KMS-11 (cell line): ENCODE results near the gene TWIST2.

Source experiments
- H2AFZ ChIP-seq: fragments of 200-600 bp; sonication (generic); 2 replicates; pipeline ENCODE4 v1.6.1; 2016; ENCODE audit warnings: antibody characterized with exemption, mixed run types, low read depth
- H3K27ac ChIP-seq: fragments of 200-600 bp; sonication (generic); 2 replicates; pipeline ENCODE4 v1.6.1; 2016; ENCODE audit warnings: mild to moderate bottlenecking, mixed run types
- H3K27me3 ChIP-seq: fragments of 200-600 bp; sonication (generic); 2 replicates; pipeline ENCODE4 v1.6.1; 2017; ENCODE audit warnings: mild to moderate bottlenecking, low read depth, mixed run types, moderate library complexity; ENCODE audit not compliant: insufficient read depth
- H3K36me3 ChIP-seq: fragments of 200-600 bp; sonication (generic); 2 replicates; pipeline ENCODE4 v1.6.1; 2017; ENCODE audit warnings: mild to moderate bottlenecking, mixed run types; ENCODE audit not compliant: insufficient read depth
- H3K4me1 ChIP-seq: fragments of 200-600 bp; sonication (generic); 2 replicates; pipeline ENCODE4 v1.6.1; 2016; ENCODE audit warnings: mild to moderate bottlenecking, low read depth, mixed run types; ENCODE audit not compliant: poor library complexity, severe bottlenecking
- H3K4me2 ChIP-seq: fragments of 200-600 bp; sonication (generic); 2 replicates; pipeline ENCODE4 v1.7.0; 2016; ENCODE audit warnings: mild to moderate bottlenecking, mixed run types
- H3K4me3 ChIP-seq: fragments of 200-600 bp; sonication (generic); IDR thresholded peaks from 2 replicates; pipeline ENCODE4 v1.6.1; 2017; ENCODE audit warnings: low read depth, low read length, mixed read lengths; ENCODE audit not compliant: insufficient read depth
- H3K79me2 ChIP-seq: fragments of 200-600 bp; sonication (generic); 2 replicates; pipeline ENCODE4 v1.6.1; 2016; ENCODE audit warnings: low read depth, mixed run types; ENCODE audit not compliant: insufficient read depth
- H3K9ac ChIP-seq: fragments of 200-600 bp; sonication (generic); 2 replicates; pipeline ENCODE4 v1.6.1; 2016; ENCODE audit warnings: mild to moderate bottlenecking, mixed run types
- H4K20me1 ChIP-seq: fragments of 200-600 bp; sonication (generic); 2 replicates; pipeline ENCODE4 v1.6.1; 2016; ENCODE audit warnings: mild to moderate bottlenecking, mixed run types; ENCODE audit not compliant: insufficient read depth
- TF ChIP-seq, protein P1 (sequence below): fragments of 200-600 bp; sonication (generic); conservative IDR thresholded peaks from 2 replicates; pipeline ENCODE4 v1.6.1; 2017; ENCODE audit warnings: low read depth, mild to moderate bottlenecking, antibody characterized with exemption, low read length, moderate library complexity, mixed read lengths

The TWIST2 gene

DNA sequence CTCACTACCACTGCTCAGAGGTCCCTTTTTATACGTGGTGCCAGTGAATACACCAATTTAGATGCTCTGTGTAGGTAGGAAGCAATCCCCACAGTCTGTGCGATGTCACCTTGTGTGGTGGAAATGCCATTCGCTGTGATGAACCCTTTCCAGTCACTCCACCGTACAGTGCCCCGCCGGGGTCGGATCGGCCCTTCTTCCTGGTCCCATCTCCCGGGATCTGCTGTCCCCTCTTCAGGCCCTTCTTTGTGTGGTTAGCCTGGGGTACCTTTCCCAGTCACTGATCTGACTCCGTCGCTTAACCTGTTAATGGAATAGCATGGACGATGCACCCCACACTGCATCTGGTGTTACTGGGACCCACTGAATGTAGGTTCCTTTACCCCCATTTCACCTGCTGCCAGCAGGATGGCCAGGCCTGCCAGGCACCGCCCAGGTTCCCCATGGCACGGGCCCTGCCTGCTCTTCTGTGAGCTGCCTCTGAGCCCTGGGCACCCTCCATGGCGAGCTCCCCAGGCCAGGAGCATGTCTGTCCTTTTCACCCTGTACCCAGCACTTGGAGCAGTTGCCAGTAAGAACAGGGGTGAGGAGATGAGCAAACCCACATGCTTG is 18.0 kb downstream of the TWIST2 start:
- H3K27ac ChIP-seq = no peak overlapping the region

DNA sequence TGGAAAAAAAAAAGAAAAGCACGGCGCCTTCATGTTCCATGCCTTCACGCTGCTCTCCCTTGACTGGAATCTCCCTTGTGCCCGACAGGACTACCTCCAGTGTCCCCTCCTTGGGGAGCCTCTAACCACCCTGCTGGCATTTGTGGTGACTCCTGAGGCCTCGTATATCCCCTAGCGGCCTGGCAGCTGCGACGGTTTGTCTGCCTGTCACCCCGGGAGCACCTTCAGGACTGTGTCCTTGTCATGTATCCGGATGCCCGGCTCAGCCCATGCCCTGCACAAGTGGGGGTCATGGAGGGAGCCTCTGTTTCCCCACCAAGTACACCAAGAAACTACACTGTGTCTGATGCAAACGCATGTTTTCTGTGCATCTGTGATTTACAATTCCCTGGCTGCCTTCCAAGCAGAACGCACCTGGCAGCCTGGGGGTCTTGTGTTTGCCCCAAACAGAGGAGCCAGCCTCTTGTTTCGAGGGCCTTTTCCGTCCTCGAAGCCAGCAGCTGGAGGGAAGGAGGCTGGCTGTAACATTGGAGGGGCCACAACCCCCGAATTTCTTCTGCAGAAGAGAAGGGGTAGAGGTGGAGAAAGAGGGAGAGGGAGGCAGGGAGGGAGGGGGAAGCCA is 18.9 kb downstream of the TWIST2 start:
- H3K36me3 ChIP-seq = no peaks in the 10 kb centered on the region
- H3K4me3 ChIP-seq = no peak overlapping the region
- no peak overlapping the region for H3K27ac ChIP-seq
- H2AFZ ChIP-seq = no peak overlapping the region
- H3K4me1 ChIP-seq = no peaks in the 10 kb centered on the region
- H3K27me3 ChIP-seq = peaks cover 21% of the 10 kb centered on the region
- H3K4me2 ChIP-seq = no peak overlapping the region
- H3K9ac ChIP-seq = no peak overlapping the region
- no peaks in the 10 kb centered on the region for H4K20me1 ChIP-seq
- no peaks in the 10 kb centered on the region for H3K79me2 ChIP-seq
- TF ChIP-seq, protein P1, sequence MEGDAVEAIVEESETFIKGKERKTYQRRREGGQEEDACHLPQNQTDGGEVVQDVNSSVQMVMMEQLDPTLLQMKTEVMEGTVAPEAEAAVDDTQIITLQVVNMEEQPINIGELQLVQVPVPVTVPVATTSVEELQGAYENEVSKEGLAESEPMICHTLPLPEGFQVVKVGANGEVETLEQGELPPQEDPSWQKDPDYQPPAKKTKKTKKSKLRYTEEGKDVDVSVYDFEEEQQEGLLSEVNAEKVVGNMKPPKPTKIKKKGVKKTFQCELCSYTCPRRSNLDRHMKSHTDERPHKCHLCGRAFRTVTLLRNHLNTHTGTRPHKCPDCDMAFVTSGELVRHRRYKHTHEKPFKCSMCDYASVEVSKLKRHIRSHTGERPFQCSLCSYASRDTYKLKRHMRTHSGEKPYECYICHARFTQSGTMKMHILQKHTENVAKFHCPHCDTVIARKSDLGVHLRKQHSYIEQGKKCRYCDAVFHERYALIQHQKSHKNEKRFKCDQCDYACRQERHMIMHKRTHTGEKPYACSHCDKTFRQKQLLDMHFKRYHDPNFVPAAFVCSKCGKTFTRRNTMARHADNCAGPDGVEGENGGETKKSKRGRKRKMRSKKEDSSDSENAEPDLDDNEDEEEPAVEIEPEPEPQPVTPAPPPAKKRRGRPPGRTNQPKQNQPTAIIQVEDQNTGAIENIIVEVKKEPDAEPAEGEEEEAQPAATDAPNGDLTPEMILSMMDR = no peak

More for the DNA sequence above, 18.0 kb downstream of the TWIST2 start:
- Histone ChIP-seq H3K4me1 (no peaks in the 10 kb centered on the region), H3K4me2 (no peak overlapping the region), H3K27me3 (peaks cover 24% of the 10 kb centered on the region), H2AFZ (no peak overlapping the region), H3K9ac (no peak overlapping the region), H3K36me3 (no peaks in the 10 kb centered on the region), H3K79me2 (no peaks in the 10 kb centered on the region), H4K20me1 (no peaks in the 10 kb centered on the region), H3K4me3 (no peak overlapping the region)
- TF ChIP-seq, protein P1 = no peak

- Histone ChIP-seq H3K27me3 (peaks cover 11% of the 10 kb centered on the region), H3K27ac (no peak overlapping the region), H3K79me2 (no peaks in the 10 kb centered on the region), H3K4me1 (no peaks in the 10 kb centered on the region), H3K36me3 (no peaks in the 10 kb centered on the region), H4K20me1 (no peaks in the 10 kb centered on the region), H3K9ac (no peak overlapping the region), H3K4me2 (no peak overlapping the region), H3K4me3 (no peak overlapping the region), H2AFZ (no peak overlapping the region)
- TF ChIP-seq, protein P1 = no peak
Observed at GRCh38 chr2:238868067-238868524, 20.2 kb downstream of the TWIST2 start.

GRCh38 chr2:238868616-238869292 is 20.9 kb downstream of the TWIST2 start:
- Histone ChIP-seq H3K4me3 (no peak overlapping the region), H3K4me2 (no peak overlapping the region), H4K20me1 (no peaks in the 10 kb centered on the region), H3K36me3 (no peaks in the 10 kb centered on the region), H3K27me3 (peaks cover 5% of the 10 kb centered on the region), H2AFZ (no peak overlapping the region), H3K27ac (no peak overlapping the region), H3K4me1 (no peaks in the 10 kb centered on the region), H3K79me2 (no peaks in the 10 kb centered on the region), H3K9ac (no peak overlapping the region)
- TF ChIP-seq, protein P1 = no peak
